Skeletal muscle satellite cell (primary cell): Measurements from ENCODE around the gene ARSH.
"Not testable (repeated sequence)": the region's sequence is repeated elsewhere in the genome, so short reads cannot be mapped to it uniquely, and the experiment has no call there.

Experiments
- H3K27me3 ChIP-seq: 2 replicates; pipeline ENCODE4 v1.7.0; 2013; ENCODE audit warnings: low read length; ENCODE audit not compliant: control insufficient read depth, insufficient read depth
- H3K36me3 ChIP-seq: 2 replicates; pipeline ENCODE4 v1.7.0; 2013; ENCODE audit warnings: mild to moderate bottlenecking, control low read depth, low read length; ENCODE audit not compliant: insufficient read depth
- H3K4me1 ChIP-seq: 2 replicates; pipeline ENCODE4 v1.7.0; 2013; ENCODE audit warnings: low read length; ENCODE audit not compliant: control insufficient read depth, insufficient read depth
- H3K4me2 ChIP-seq: 2 replicates; pipeline ENCODE4 v1.7.0; 2013; ENCODE audit warnings: mild to moderate bottlenecking, low read length
- H3K4me3 ChIP-seq: 2 replicates; pipeline ENCODE4 v1.7.0; 2013; ENCODE audit warnings: low read length
- H3K9ac ChIP-seq: 2 replicates; pipeline ENCODE4 v1.7.0; 2013; ENCODE audit warnings: mild to moderate bottlenecking, low read depth, low read length, moderate library complexity
- H3K9me3 ChIP-seq: replicated peaks from 2 replicates; pipeline ENCODE4 v1.7.0; 2013; ENCODE audit warnings: mild to moderate bottlenecking, control low read depth, low read length

The ARSH gene

GRCh38 chrX:2972391-2972790, 34.0 kb upstream of the ARSH start:
- Histone ChIP-seq H3K4me3 (no peak overlapping the region), H3K27me3 (no peaks in the 10 kb centered on the region)

GRCh38 chrX:2974961-2975360, 31.4 kb upstream of the ARSH start:
- H3K9me3 ChIP-seq, result no peaks in the 10 kb centered on the region
- no peak overlapping the region for H3K4me2 ChIP-seq
- H3K27me3 ChIP-seq, result no peaks in the 10 kb centered on the region
- H3K36me3 ChIP-seq, result no peaks in the 10 kb centered on the region
- H3K9ac ChIP-seq, result no peak overlapping the region
- no peaks in the 10 kb centered on the region for H3K4me1 ChIP-seq
- no peak overlapping the region for H3K4me3 ChIP-seq

More at GRCh38 chrX:2972391-2972790, 34.0 kb upstream of the ARSH start:
- Histone ChIP-seq H3K9ac (no peak overlapping the region), H3K4me2 (no peak overlapping the region), H3K9me3 (no peaks in the 10 kb centered on the region), H3K36me3 (no peaks in the 10 kb centered on the region), H3K4me1 (peaks cover 3% of the 10 kb centered on the region)

GRCh38 chrX:2978639-2979038, 27.7 kb upstream of the ARSH start:
- H3K9ac ChIP-seq, H3K9me3 ChIP-seq, H3K36me3 ChIP-seq, H3K4me3 ChIP-seq, H3K4me1 ChIP-seq, H3K4me2 ChIP-seq, H3K27me3 ChIP-seq: not testable (repeated sequence)

GRCh38 chrX:2984342-2984741, 22.0 kb upstream of the ARSH start:
- Histone ChIP-seq H3K4me1 (no peaks in the 10 kb centered on the region), H3K4me3 (no peak overlapping the region), H3K9me3 (no peaks in the 10 kb centered on the region), H3K4me2 (no peak overlapping the region), H3K36me3 (no peaks in the 10 kb centered on the region), H3K27me3 (no peaks in the 10 kb centered on the region), H3K9ac (no peak overlapping the region)

- H3K9ac ChIP-seq, result no peak overlapping the region
- H3K9me3 ChIP-seq, result no peaks in the 10 kb centered on the region
- H3K36me3 ChIP-seq, result no peaks in the 10 kb centered on the region
- no peak overlapping the region for H3K4me2 ChIP-seq
- no peak overlapping the region for H3K4me3 ChIP-seq
- no peaks in the 10 kb centered on the region for H3K4me1 ChIP-seq
- no peaks in the 10 kb centered on the region for H3K27me3 ChIP-seq
These were observed 16.8 kb upstream of the ARSH start for GRCh38 chrX:2989565-2989964.

- Histone ChIP-seq H3K27me3 (no peaks in the 10 kb centered on the region), H3K4me1 (no peaks in the 10 kb centered on the region), H3K4me3 (no peak overlapping the region), H3K9ac (no peak overlapping the region), H3K9me3 (no peaks in the 10 kb centered on the region), H3K4me2 (no peak overlapping the region), H3K36me3 (no peaks in the 10 kb centered on the region)
These were observed 4.2 kb downstream of the ARSH start for GRCh38 chrX:3010532-3010931.

- H3K4me2 ChIP-seq, result no peak overlapping the region
- no peaks in the 10 kb centered on the region for H3K36me3 ChIP-seq
- no peaks in the 10 kb centered on the region for H3K9me3 ChIP-seq
- no peak overlapping the region for H3K9ac ChIP-seq
- no peaks in the 10 kb centered on the region for H3K27me3 ChIP-seq
- no peaks in the 10 kb centered on the region for H3K4me1 ChIP-seq
- no peak overlapping the region for H3K4me3 ChIP-seq
These were observed 11.1 kb downstream of the ARSH start for GRCh38 chrX:3017492-3017891.

GRCh38 chrX:3024176-3024575, 17.8 kb downstream of the ARSH start:
- H3K4me1 ChIP-seq, result no peaks in the 10 kb centered on the region
- H3K9me3 ChIP-seq, result no peaks in the 10 kb centered on the region
- no peaks in the 10 kb centered on the region for H3K27me3 ChIP-seq
- no peak overlapping the region for H3K4me2 ChIP-seq
- H3K4me3 ChIP-seq, result no peak overlapping the region
- no peak overlapping the region for H3K9ac ChIP-seq
- H3K36me3 ChIP-seq, result no peaks in the 10 kb centered on the region

- H3K9me3 ChIP-seq, result no peaks in the 10 kb centered on the region
- H3K4me1 ChIP-seq, result no peaks in the 10 kb centered on the region
- no peak overlapping the region for H3K4me2 ChIP-seq
- H3K36me3 ChIP-seq, result no peaks in the 10 kb centered on the region
- H3K27me3 ChIP-seq, result no peaks in the 10 kb centered on the region
- no peak overlapping the region for H3K4me3 ChIP-seq
- H3K9ac ChIP-seq, result no peak overlapping the region
These were observed 19.9 kb downstream of the ARSH start for GRCh38 chrX:3026074-3026815.

- H3K4me1 ChIP-seq, result no peaks in the 10 kb centered on the region
- no peaks in the 10 kb centered on the region for H3K9me3 ChIP-seq
- no peak overlapping the region for H3K9ac ChIP-seq
- no peak overlapping the region for H3K4me2 ChIP-seq
- H3K4me3 ChIP-seq, result no peak overlapping the region
- H3K27me3 ChIP-seq, result no peaks in the 10 kb centered on the region
- no peaks in the 10 kb centered on the region for H3K36me3 ChIP-seq
These were observed 22.8 kb downstream of the ARSH start for GRCh38 chrX:3029129-3029528.

GRCh38 chrX:3037218-3037617, 30.9 kb downstream of the ARSH start:
- Histone ChIP-seq H3K27me3 (no peaks in the 10 kb centered on the region), H3K4me2 (no peak overlapping the region), H3K4me3 (no peak overlapping the region), H3K9me3 (no peaks in the 10 kb centered on the region), H3K4me1 (no peaks in the 10 kb centered on the region), H3K36me3 (no peaks in the 10 kb centered on the region), H3K9ac (no peak overlapping the region)

- no peaks in the 10 kb centered on the region for H3K36me3 ChIP-seq
- H3K9ac ChIP-seq, result no peak overlapping the region
- no peaks in the 10 kb centered on the region for H3K27me3 ChIP-seq
- no peaks in the 10 kb centered on the region for H3K4me1 ChIP-seq
- no peak overlapping the region for H3K4me3 ChIP-seq
- no peaks in the 10 kb centered on the region for H3K9me3 ChIP-seq
- H3K4me2 ChIP-seq, result no peak overlapping the region
These were observed 37.9 kb downstream of the ARSH start for GRCh38 chrX:3044196-3044595.
